Fibroblast of lung (primary cell): Measurements from ENCODE around the gene KCNJ6. TPM values are rescaled to one million over a fixed set of nuclear protein-coding genes. Genes with fewer than 3 reads are reported as not detected.

ENCODE experiments used
- DNase-seq, 2 donors: peaks; one replicate each; pipeline versions ENCODE4 v3.0.0 to v3.0.0-alpha.2; 2010; ENCODE audit warnings: low read depth in 2 of 2
- H2AFZ ChIP-seq: 2 replicates; pipeline ENCODE4 v1.5.1; 2012; ENCODE audit warnings: low read length, control low read depth, inconsistent platforms
- H3K27ac ChIP-seq: 2 replicates; pipeline ENCODE4 v1.5.1; 2011; ENCODE audit warnings: low read length, control low read depth; ENCODE audit not compliant: insufficient read depth
- H3K27me3 ChIP-seq: 2 replicates; pipeline ENCODE4 v1.5.1; 2011; ENCODE audit warnings: mild to moderate bottlenecking, low read length; ENCODE audit not compliant: control insufficient read depth, insufficient read depth
- H3K36me3 ChIP-seq: 2 replicates; pipeline ENCODE4 v1.5.1; 2011; ENCODE audit warnings: low read length; ENCODE audit not compliant: control insufficient read depth, insufficient read depth
- H3K4me1 ChIP-seq: 2 replicates; pipeline ENCODE4 v1.5.1; 2011; ENCODE audit warnings: low read length; ENCODE audit not compliant: control insufficient read depth, insufficient read depth; ENCODE audit errors: extremely low read depth
- H3K4me2 ChIP-seq: 2 replicates; pipeline ENCODE4 v1.5.1; 2011; ENCODE audit warnings: low read length, control low read depth; ENCODE audit not compliant: insufficient read depth; ENCODE audit errors: extremely low read depth
- H3K4me3 ChIP-seq, 4 experiments: fragments of 200-600 bp in 1 of 4; sonication (generic) in 1 of 4; replicated peaks in 1 of 4; 2 replicates each; pipeline ENCODE4 v1.5.1; 2011 to 2016; ENCODE audit warnings: low read length in 4 of 4, low read depth in 3 of 4, mild to moderate bottlenecking in 3 of 4, control low read depth in 2 of 4, inconsistent platforms in 1 of 4, mixed read lengths in 1 of 4; ENCODE audit not compliant: insufficient read depth in 1 of 4; ENCODE audit errors: control extremely low read depth in 1 of 4
- H3K79me2 ChIP-seq: 2 replicates; pipeline ENCODE4 v1.5.1; 2012; ENCODE audit warnings: mild to moderate bottlenecking, low read length, inconsistent platforms; ENCODE audit not compliant: control insufficient read depth, insufficient read depth
- H3K9ac ChIP-seq: 2 replicates; pipeline ENCODE4 v1.5.1; 2011; ENCODE audit warnings: mild to moderate bottlenecking, low read length, control low read depth; ENCODE audit not compliant: insufficient read depth
- H3K9me3 ChIP-seq: 2 replicates; pipeline ENCODE4 v1.5.1; 2012; ENCODE audit warnings: low read depth, low read length; ENCODE audit not compliant: control insufficient read depth, insufficient read depth
- H4K20me1 ChIP-seq: 2 replicates; pipeline ENCODE4 v1.5.1; 2011; ENCODE audit warnings: low read length; ENCODE audit not compliant: control insufficient read depth, insufficient read depth; ENCODE audit errors: extremely low read depth
- CTCF ChIP-seq, 2 donors: IDR thresholded peaks in 1 of 2; conservative IDR thresholded peaks in 1 of 2; 1 replicate in 1 of 2; 2 replicates in 1 of 2; pipeline ENCODE4 v1.5.1; 2011 to 2012; ENCODE audit warnings: low read length in 2 of 2, control low read depth in 1 of 2, inconsistent platforms in 1 of 2, low read depth in 1 of 2, mild to moderate bottlenecking in 1 of 2
- EZH2 ChIP-seq: IDR thresholded peaks from 2 replicates; pipeline ENCODE4 v1.5.1; 2012; ENCODE audit warnings: low read length, control low read depth, mild to moderate bottlenecking; ENCODE audit errors: missing control alignments
- polyA plus RNA-seq, 2 donors: library from polyadenylated mRNA; depleted of rRNA in 1 of 2; stranded (reverse) in 1 of 2; unstranded in 1 of 2; fragments of >200 nt; gene quantifications; 2 replicates each; pipeline ENCODE4 v1.2.1, GENCODE V29; 2011 to 2012; ENCODE audit warnings: missing spikeins in 1 of 2
- total RNA-seq: library from RNA; depleted of rRNA; stranded (reverse); fragments of >200 nt; gene quantifications from 2 replicates; pipeline ENCODE4 v1.2.1, GENCODE V29; 2014

KCNJ6 gene
- total and polyA plus RNA-seq, 2 donors (not counting 1 experiment from before 2014, with no cell fraction given) = under 0.01 to 7.6 TPM

GRCh38 chr21:37627074-37627473 is 289.2 kb downstream of the KCNJ6 start:
- no peak overlapping the region for H3K27ac ChIP-seq
- no peaks in the 10 kb centered on the region for H3K36me3 ChIP-seq
- no peak overlapping the region for H3K9ac ChIP-seq
- peaks cover 10% of the 10 kb centered on the region for H3K27me3 ChIP-seq
- no peak overlapping the region for H3K4me3 ChIP-seq
- no peak for DNase-seq
- H3K4me1 ChIP-seq = no peaks in the 10 kb centered on the region
- no peak for TF ChIP-seq CTCF (conservative IDR thresholded peaks at IDR 0.05 in 1 of 2, IDR thresholded peaks at IDR 0.05 in 1 of 2; ENCODE audit: low read depth in 1 of 2, low read length in 2 of 2)
- no peak for TF ChIP-seq EZH2
- H3K79me2 ChIP-seq = no peaks in the 10 kb centered on the region
- H3K4me2 ChIP-seq = no peak overlapping the region
- H2AFZ ChIP-seq = no peak overlapping the region
- no peaks in the 10 kb centered on the region for H3K9me3 ChIP-seq
- no peaks in the 10 kb centered on the region for H4K20me1 ChIP-seq

GRCh38 chr21:37626320-37626719 is 289.9 kb downstream of the KCNJ6 start:
- H3K4me3 ChIP-seq = no peak overlapping the region
- H3K4me2 ChIP-seq = no peak overlapping the region
- no peak overlapping the region for H3K9ac ChIP-seq
- H3K79me2 ChIP-seq = no peaks in the 10 kb centered on the region
- no peak for TF ChIP-seq EZH2
- no peak for TF ChIP-seq CTCF (conservative IDR thresholded peaks at IDR 0.05 in 1 of 2, IDR thresholded peaks at IDR 0.05 in 1 of 2; ENCODE audit: low read depth in 1 of 2, low read length in 2 of 2)
- no peaks in the 10 kb centered on the region for H3K36me3 ChIP-seq
- H3K4me1 ChIP-seq = no peaks in the 10 kb centered on the region
- peaks cover 4% of the 10 kb centered on the region for H3K27me3 ChIP-seq
- no peaks in the 10 kb centered on the region for H4K20me1 ChIP-seq
- H3K27ac ChIP-seq = no peak overlapping the region
- DNase-seq = no peak
- no peak overlapping the region for H2AFZ ChIP-seq
- H3K9me3 ChIP-seq = no peaks in the 10 kb centered on the region

- H3K36me3 ChIP-seq = no peaks in the 10 kb centered on the region
- DNase-seq = no peak
- no peaks in the 10 kb centered on the region for H3K4me1 ChIP-seq
- H3K79me2 ChIP-seq = no peaks in the 10 kb centered on the region
- H3K9me3 ChIP-seq = no peaks in the 10 kb centered on the region
- no peaks in the 10 kb centered on the region for H3K27me3 ChIP-seq
- H3K9ac ChIP-seq = no peak overlapping the region
- no peaks in the 10 kb centered on the region for H4K20me1 ChIP-seq
- no peak overlapping the region for H3K4me3 ChIP-seq
- TF ChIP-seq EZH2 (no peak), CTCF (conservative IDR thresholded peaks at IDR 0.05 in 1 of 2, IDR thresholded peaks at IDR 0.05 in 1 of 2; ENCODE audit: low read depth in 1 of 2, low read length in 2 of 2) (no peak)
- H3K4me2 ChIP-seq = no peak overlapping the region
- no peak overlapping the region for H3K27ac ChIP-seq
- no peak overlapping the region for H2AFZ ChIP-seq
Observed at GRCh38 chr21:37623689-37624088, 292.6 kb downstream of the KCNJ6 start.
